AG10803 (cell line): Measurements from ENCODE around the gene MIER1.

Experiments used
- DNase-seq: peaks from one replicate; pipeline ENCODE4 v3.0.0; 2010; ENCODE audit warnings: low read depth
- H3K4me3 ChIP-seq: 2 replicates; pipeline ENCODE4 v1.5.1; 2011; ENCODE audit warnings: mild to moderate bottlenecking, low read length, control low read depth
- TF ChIP-seq, protein P1 (sequence below): conservative IDR thresholded peaks from 2 replicates; pipeline ENCODE4 v1.5.1; 2011; ENCODE audit warnings: mild to moderate bottlenecking, low read length, control low read depth, inconsistent platforms

The MIER1 gene

GRCh38 chr1:66933887-66934700 is 9.3 kb downstream of the MIER1 start:
- peak overlapping the region; percentile 27 for H3K4me3 ChIP-seq
- DNase-seq: no peak
- TF ChIP-seq, protein P1, sequence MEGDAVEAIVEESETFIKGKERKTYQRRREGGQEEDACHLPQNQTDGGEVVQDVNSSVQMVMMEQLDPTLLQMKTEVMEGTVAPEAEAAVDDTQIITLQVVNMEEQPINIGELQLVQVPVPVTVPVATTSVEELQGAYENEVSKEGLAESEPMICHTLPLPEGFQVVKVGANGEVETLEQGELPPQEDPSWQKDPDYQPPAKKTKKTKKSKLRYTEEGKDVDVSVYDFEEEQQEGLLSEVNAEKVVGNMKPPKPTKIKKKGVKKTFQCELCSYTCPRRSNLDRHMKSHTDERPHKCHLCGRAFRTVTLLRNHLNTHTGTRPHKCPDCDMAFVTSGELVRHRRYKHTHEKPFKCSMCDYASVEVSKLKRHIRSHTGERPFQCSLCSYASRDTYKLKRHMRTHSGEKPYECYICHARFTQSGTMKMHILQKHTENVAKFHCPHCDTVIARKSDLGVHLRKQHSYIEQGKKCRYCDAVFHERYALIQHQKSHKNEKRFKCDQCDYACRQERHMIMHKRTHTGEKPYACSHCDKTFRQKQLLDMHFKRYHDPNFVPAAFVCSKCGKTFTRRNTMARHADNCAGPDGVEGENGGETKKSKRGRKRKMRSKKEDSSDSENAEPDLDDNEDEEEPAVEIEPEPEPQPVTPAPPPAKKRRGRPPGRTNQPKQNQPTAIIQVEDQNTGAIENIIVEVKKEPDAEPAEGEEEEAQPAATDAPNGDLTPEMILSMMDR: no peak

- DNase-seq: no peak
- TF ChIP-seq, protein P1: no peak
These were observed 12.9 kb downstream of the MIER1 start for GRCh38 chr1:66937529-66938234.

GRCh38 chr1:66938613-66939012 is 13.8 kb downstream of the MIER1 start:
- H3K4me3 ChIP-seq: no peak overlapping the region
- TF ChIP-seq, protein P1: no peak
- DNase-seq: peak; percentile 60

More at GRCh38 chr1:66937529-66938234, 12.9 kb downstream of the MIER1 start:
- H3K4me3 ChIP-seq: no peak overlapping the region

GRCh38 chr1:66940981-66941380 is 16.2 kb downstream of the MIER1 start:
- TF ChIP-seq, protein P1: no peak
- DNase-seq: peak; percentile 17
- no peak overlapping the region for H3K4me3 ChIP-seq

DNA sequence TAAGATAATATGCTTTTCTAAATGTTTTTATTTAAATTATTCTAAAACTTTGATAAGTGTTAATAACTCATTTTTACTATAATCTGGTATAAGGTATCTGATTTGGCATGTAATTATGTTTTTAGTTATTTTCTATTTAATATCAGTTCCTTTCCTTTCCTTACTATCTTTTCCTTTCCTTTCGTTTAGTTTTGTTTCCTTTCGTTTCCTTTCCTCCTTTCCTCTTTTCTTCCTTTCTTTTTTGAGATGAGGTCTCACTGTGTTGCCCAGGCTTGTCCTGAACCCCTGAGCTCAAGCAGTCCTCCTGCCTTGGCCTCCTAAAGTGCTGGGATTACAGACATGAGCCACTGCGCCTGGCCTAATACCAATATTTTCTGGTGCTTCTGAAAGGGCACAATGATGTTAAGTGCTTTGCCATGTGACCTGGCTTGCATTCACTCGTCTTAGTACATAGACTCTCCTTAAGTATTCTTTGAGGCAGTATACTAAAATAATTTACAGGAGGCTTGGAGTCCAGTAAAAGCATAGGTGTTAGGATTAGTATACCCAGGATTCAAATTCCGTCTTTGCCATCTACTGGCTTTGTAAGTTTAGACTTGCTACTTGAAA is 18.7 kb downstream of the MIER1 start:
- TF ChIP-seq, protein P1: no peak
- H3K4me3 ChIP-seq: no peak overlapping the region
- no peak for DNase-seq

- no peak overlapping the region for H3K4me3 ChIP-seq
- TF ChIP-seq, protein P1: no peak
- peak; percentile 75 for DNase-seq
These were observed 19.8 kb downstream of the MIER1 start for GRCh38 chr1:66944330-66945274.
